Fibroblast of villous mesenchyme (primary cell): ENCODE measurements around the gene RASSF5. TPM values are rescaled to one million over a fixed set of nuclear protein-coding genes. Genes with fewer than 3 reads are reported as not detected.
A peak's percentile ranks its signal among the peaks of the same experiment; 100 is the strongest.

ENCODE experiments used
- DNase-seq: peaks from one replicate; pipeline ENCODE4 v3.0.0-alpha.2; 2010; ENCODE audit warnings: low read depth
- H3K4me3 ChIP-seq: 2 replicates; pipeline ENCODE4 v1.5.1; 2011; ENCODE audit warnings: low read depth, mild to moderate bottlenecking, low read length
- total RNA-seq: library from RNA; depleted of rRNA; stranded (reverse); fragments of >200 nt; gene quantifications from 2 replicates; pipeline ENCODE4 v1.2.3, GENCODE V29; 2012
- TF ChIP-seq, protein P1 (sequence below): IDR thresholded peaks from 2 replicates; pipeline ENCODE4 v1.5.1; 2012; ENCODE audit warnings: low read depth, mild to moderate bottlenecking, low read length; ENCODE audit not compliant: insufficient read depth

The RASSF5 gene
- total RNA-seq, 1 donor, result 0.86 TPM

DNA sequence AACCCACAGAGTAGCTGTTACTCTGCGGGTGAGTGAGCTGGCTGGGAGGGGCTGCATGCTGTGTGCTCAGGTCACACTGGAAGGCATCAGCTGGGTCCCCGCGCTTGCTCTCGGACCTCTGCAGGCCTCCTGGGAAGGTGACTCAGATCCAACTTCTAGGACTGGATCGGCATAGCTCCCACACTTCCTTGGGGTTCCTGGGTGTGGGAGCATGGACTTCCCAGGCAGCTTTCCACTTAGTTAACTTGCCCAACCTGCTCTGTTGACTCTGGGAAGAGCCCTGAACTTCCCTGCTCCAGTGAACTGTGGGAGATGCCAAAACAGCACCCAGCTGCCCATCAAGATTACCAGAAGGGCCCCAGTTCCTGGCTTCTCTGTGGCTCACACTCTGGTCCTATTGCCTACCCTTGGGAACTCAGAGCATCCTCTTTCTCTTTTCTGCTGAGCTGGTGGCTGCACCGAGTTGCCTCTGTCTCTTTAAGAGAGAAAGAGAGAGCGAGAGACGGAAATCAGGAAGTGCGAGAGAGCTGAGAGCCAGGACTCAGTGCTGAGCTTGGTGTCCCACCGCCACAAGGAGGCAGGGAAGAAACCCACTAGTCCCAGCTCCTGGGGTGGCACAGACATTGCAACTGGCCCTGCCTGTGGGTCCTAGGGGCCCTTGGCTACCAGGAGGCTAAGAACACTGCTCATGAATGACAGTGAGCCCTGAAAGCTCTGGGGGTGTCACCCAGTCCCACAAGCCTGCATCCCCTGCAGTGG lies 37.2 kb upstream of the RASSF5 start, which contains the start of gene IKBKE:
TSS of gene IKBKE (plus strand) at position 544 of the 759 bp plus-strand sequence. CDS start 2,752 bp downstream, outside the sequence.
- TF ChIP-seq, protein P1, sequence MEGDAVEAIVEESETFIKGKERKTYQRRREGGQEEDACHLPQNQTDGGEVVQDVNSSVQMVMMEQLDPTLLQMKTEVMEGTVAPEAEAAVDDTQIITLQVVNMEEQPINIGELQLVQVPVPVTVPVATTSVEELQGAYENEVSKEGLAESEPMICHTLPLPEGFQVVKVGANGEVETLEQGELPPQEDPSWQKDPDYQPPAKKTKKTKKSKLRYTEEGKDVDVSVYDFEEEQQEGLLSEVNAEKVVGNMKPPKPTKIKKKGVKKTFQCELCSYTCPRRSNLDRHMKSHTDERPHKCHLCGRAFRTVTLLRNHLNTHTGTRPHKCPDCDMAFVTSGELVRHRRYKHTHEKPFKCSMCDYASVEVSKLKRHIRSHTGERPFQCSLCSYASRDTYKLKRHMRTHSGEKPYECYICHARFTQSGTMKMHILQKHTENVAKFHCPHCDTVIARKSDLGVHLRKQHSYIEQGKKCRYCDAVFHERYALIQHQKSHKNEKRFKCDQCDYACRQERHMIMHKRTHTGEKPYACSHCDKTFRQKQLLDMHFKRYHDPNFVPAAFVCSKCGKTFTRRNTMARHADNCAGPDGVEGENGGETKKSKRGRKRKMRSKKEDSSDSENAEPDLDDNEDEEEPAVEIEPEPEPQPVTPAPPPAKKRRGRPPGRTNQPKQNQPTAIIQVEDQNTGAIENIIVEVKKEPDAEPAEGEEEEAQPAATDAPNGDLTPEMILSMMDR, result peak; percentile 51
- H3K4me3 ChIP-seq, result peak within 1 kb of the TSS; percentile 90
- peak; percentile 73 for DNase-seq

DNA sequence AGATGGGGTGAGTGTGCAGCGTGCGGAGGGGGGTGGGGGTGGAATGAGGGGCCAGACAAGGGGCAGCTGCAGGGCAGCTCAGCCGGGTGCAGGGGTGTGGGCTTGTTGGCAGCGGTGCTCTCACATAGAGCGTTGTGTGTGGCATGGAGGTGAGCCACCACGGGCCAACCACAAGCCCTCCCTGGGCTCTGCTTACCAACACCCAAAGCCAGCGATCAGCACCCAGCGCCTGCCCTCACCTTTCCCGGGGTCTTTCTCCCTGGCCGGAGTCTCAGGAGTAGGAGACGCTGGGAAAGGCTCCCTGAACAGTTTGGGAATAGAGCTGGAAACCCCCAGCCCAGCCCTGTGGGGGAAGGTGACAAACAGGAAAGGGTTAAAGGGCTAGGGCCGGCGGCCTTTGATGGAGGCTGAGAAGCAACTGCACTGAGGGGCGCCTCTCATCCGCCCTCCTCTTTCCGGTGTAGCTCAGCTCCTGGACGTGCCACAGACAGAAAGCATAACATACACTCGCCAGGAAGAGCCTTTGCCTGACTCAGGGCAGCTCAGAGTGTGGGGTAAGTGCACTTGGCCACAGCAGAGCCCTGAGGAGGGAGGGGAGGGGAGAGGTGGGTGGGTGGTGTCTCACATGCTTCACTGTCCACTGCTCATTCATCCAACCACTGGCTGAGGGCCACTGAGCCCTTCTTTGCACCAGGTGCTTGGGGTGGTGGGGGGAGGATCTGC lies 36.5 kb upstream of the RASSF5 start:
- TF ChIP-seq, protein P1, result no peak
- peak overlapping the region; percentile 90 for H3K4me3 ChIP-seq
- peak; percentile 74 for DNase-seq

DNA sequence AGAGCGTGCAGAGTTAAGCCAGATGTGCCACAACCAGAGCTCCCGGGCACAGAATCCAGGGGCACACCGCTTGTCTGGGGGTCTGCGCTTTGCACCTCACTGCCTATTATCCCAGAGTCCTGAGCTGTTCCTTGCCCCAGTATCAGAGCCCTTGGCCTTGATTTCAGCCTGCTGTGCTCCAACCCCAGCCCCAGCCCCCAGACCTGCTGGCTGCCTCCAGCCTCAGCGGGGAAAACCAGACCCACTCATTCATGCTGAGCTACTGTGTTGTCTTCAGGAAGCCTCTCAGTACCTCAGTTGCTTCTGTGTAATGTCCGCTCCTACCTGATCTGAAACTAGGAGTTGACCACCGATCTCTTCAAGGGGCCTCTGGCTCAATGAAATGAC lies 35.9 kb upstream of the RASSF5 start:
- DNase-seq, result no peak
- TF ChIP-seq, protein P1, result no peak
- peak overlapping the region; percentile 90 for H3K4me3 ChIP-seq

DNA sequence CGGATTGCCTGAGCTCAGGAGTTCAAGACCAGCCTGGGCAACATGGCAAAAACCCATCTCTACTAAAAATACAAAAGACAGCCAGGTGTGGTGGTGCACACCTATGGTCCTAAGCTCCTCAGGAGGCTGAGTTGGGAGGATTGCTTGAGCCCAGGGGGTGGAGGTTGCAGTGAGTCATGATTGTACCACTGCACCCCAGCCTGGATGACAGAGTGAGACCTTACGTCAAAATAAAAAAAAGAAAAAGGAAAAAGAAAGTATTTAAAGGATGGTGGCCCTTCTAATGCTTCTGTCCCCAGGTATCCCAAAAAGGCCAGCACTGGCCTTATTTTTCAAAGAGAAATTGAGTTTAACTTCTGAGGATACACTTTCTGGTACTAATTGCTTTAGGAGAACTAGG lies 35.3 kb upstream of the RASSF5 start:
- H3K4me3 ChIP-seq, result no peak overlapping the region
- TF ChIP-seq, protein P1, result no peak
- DNase-seq, result no peak

DNA sequence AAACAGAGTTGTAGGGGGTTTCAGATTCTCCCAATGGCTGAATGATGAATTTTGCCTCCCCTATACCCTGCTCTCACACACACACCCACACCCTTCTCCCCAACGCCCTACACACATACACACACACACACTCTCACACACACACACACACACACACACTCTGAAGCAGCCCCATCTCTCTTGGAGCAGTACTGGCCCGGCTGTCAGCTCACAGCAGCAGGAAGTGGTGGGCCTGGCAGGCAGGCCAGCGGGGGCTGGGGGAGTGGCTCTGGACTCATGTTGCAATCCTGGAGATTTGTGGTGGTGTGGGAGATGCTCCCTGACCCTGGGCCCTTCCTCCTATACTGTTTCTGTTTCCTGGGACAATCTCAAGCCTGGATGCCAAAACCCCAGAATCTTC lies 34.9 kb upstream of the RASSF5 start:
- TF ChIP-seq, protein P1, result no peak
- peak overlapping the region; percentile 18 for H3K4me3 ChIP-seq

DNA sequence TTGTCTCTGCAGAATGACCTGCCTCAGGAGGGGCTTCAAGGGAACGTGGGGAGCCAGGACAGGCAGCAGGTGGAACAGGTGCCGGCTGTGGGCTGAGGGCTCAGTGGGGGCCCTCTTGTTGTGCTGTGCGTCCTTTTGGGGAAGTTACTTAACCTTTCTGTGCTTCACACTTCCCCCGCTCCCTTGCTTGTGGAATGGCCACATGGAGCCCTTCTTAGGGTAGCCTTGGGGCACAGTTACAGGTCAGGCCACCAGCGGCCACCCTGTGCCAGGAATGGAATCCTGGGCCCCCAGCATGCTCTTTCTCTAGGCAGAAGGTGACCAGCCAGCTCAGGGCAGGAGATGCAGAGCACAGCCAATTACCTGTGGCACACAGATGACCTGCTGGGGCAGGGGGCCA lies 34.4 kb upstream of the RASSF5 start:
- H3K4me3 ChIP-seq, result peak overlapping the region; percentile 18
- TF ChIP-seq, protein P1, result no peak
- DNase-seq, result no peak

More for the DNA sequence above, 34.9 kb upstream of the RASSF5 start:
- DNase-seq, result peak; percentile 90
